NCI-H2196 (cell line): ENCODE results near the gene STX8.

Experiments
- DNase-seq: peaks from one replicate; lab custom pipeline; 2025; ENCODE audit not compliant: unreplicated experiment; lab: John Stamatoyannopoulos, UW

Gene STX8

GRCh38 chr17:9446528-9446927 is 129.1 kb downstream of the STX8 start:
- DNase-seq = no peak

GRCh38 chr17:9445424-9445823 is 130.2 kb downstream of the STX8 start:
- no peak for DNase-seq

DNA sequence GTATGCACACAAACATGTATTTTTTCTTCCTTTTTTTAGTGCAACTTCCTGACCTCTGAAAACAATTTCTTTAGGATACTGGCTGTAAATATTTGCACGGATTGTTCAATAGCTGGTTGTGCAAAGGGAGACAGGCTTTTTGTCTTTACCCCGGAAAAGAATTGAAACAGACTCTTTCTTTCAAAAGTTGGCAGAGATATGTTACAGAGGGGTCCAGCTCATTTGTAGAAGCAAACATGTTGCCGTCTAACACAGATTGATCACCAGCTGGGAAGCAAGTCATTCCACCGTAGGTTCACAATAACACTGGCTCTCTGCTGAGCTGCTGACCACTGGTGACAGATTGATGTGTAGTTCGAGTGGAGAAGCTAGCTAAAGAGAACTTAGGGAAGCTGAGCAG is 130.9 kb downstream of the STX8 start:
- no peak for DNase-seq

DNA sequence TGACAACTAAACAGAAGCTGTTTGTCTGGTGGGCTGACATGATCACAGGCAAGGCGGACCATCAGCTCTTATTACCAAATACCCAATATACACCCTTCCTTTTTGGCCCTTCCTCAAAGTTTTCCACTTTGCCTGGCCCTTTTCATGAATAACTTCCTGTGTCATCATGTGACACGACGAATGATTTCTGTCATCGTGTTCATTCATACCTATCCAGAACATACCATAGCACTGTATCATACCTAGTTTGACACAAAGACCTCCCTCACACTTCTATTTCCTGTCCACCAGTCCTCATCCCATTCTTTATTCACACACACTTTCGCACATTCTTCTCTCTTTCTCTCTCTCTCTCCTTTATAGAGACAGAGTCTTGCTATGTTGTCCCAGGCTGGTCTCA is 131.8 kb downstream of the STX8 start:
- no peak for DNase-seq

GRCh38 chr17:9439851-9440250 is 135.8 kb downstream of the STX8 start:
- no peak for DNase-seq

DNA sequence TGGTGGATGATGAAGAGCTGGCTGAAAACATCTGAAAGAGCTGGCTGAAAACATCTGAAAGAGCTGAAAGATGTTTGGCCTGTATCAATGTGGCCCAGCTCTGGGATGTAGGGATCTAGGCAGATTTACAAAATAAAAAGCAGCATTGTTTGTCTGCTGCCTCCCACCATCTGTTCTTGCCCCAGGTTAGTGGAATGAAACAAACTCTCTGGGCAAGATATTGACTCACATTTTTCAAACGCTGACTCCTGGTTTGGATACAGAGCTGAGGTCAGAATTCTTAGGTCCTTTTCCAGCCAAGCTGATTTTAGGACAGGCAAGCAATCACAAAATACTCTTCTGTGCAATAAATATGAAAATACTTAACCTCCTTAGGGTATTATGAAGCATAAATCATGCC is 139.0 kb downstream of the STX8 start:
- DNase-seq = no peak

DNA sequence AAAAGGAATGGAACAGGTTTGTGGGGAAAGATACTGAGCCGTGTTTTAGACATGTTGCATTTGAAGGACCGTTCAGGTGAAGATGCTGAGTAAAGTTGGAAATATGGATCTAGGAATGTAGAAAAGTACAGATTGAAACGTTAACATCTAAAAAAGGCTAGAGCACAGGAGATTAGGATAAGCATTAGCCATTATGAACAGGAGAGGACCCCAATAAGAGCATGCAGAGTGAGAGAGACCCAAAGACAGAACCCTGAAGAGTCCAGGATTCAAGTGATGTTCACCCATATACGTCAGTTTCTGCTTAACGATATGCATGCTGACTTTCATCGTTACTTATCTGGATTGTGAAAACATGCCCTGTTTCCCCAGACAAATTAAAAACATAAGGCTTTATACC is 140.5 kb downstream of the STX8 start:
- DNase-seq = no peak

GRCh38 chr17:9434642-9435057 is 141.0 kb downstream of the STX8 start:
- no peak for DNase-seq

DNA sequence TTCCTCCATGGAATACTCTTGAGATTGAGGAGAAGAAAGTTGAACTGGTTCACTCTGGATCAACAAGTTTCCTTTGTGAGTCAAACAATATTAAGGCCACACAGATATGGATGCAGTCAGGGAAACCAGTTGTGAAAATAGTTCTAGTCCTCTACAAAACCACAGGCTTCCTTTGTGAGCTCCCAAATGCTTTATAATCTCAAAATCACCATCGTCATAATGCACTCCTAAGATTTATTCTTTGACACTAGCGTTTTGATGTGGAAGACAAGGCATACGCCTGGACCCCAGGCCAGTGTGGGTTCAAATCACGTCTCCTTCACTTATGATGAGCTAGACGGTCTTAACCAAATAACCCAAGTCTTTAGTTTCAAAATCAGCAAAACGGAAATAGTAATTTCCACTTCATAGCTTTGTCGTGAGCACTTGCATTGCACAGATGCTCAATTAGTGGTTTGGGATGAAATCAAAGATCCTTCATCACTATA is 142.6 kb downstream of the STX8 start:
- no peak for DNase-seq

DNA sequence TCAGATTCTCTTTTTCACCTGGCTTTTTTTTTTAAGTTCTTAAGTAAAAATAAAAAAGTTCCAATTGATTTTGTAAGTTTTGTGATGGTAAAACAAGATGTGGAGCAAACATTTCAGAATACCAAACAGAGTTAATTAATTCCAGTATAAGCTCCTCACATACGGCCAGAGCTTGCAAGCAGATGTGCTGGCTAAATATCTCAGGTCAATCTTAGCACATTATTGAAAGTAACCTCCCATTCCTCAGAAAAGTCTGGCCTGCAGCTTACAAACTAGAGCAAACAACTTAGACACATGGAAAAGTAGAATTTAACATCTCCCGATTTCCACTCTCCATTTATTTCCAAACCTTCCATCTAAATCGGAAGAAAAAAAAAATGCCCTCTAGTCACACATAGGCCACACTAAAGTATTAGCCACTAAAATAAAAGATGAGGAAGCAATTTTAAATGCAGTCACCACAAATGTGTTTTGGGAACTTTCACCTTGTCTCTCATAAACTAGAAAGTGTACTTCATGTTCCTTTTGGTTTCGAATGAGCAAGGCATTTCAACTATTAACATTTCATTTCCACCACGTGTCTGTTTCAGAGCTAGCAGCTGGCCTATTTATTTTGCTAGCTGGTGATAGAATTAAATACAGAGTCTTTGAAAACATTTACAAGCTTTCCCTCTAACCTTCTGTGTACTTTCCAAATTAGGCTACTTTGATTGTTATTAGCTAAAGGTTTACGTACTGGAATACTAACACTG is 143.3 kb downstream of the STX8 start:
- DNase-seq = no peak

- DNase-seq = no peak
These were observed 144.0 kb downstream of the STX8 start for GRCh38 chr17:9431620-9432019.

DNA sequence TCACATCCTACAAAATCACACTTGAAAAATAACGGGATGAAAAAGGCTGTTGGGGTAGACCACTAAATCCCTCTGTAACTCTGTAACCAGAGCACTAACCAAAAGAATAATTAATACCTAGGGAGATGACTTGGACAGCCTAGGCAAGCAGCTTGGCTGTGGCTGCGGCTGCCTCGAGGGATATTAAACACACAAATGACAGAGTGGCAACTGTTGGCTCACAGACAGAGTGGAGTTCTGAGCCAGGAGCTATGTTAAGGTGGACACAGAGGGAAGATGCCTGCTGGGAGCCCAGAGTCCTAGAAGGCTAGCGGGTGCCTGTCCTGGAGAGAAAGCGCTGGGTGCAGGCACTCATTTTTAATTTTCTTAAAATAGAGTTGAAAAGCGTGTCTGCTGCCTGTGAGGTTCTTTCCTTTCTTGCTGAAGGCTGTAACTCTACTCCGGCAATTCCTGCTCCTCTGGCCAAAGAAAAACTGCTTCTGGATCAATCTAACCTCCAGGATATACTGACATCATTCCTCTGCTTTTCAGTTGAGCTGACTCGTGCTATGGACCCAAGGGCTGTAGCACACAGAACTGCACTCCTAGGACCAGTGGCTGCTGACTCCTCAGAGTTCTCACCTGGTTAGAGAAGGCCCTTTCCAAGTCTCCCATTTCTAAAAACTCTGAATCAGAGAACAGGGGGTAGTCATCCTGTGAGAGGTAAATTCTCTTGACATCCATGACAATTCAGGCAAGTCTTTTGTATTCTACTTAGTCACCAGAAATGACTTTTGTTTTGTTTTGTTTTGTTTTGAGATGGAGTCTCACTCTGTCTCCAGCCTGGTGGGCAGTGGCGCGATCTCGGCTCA is 147.9 kb downstream of the STX8 start:
- no peak for DNase-seq

GRCh38 chr17:9424071-9424640 is 151.5 kb downstream of the STX8 start:
- no peak for DNase-seq

DNA sequence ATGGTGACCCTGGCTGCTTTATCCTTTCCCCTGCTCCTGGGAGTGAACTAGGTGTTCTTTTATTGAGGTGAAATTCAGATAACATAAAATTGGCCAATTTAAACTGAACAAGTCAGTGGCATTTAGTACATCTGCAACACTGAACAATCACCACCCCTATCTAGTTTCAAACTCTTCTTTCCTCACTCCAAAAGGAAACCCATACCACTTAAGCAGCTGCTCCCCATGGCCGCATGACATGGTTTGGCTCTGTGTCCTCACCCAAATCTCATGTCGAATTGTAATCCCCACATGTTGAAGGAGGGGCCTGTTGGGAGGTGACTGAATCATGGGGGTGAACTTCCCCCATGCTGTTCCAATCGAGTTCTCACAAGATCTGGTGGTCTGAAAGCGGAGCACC is 154.1 kb downstream of the STX8 start:
- DNase-seq = no peak

DNA sequence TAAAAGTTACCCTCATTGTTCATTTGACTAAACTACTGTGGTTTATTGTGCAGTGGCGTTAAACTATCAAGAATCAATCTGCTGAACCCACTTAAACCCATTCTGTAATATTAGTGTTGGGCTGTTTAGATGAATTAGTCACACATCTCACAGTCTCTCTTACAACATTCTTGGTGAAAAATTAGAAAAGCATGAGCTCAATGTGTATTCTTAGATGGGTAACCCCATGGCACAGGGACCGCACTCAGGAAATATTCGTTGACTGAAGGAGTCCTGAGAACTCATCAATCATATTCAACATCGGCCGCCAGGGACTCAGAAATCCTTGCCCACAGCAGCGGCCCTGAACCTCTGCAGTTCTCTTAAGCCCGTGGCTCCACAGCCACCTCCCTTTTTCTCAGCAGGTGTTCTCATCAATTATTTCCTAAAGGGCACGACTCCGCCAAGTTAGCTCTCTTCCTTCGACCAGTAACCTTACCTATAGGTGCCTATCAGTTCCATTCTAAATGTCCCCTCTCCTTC is 155.6 kb downstream of the STX8 start:
- no peak for DNase-seq

- no peak for DNase-seq
These were observed 161.1 kb downstream of the STX8 start for GRCh38 chr17:9414471-9414870.

DNA sequence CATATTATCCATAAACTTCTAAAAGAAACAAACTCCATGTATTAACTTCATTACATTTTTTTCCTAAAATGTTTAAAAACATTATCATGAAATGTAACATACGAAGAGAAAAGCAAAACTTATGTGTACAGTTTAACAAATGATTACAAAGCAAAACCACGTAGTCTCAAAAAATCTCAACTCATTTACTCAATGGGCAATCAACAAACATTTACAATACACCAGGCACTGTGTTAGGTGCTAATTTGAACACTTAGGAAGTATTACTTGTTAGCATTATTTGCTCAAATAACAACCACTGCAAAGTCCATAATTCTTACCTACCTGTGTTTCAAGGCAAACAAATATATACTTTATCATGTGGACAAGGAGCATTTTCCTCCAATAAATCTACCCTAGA is 164.9 kb downstream of the STX8 start:
- DNase-seq = no peak

DNA sequence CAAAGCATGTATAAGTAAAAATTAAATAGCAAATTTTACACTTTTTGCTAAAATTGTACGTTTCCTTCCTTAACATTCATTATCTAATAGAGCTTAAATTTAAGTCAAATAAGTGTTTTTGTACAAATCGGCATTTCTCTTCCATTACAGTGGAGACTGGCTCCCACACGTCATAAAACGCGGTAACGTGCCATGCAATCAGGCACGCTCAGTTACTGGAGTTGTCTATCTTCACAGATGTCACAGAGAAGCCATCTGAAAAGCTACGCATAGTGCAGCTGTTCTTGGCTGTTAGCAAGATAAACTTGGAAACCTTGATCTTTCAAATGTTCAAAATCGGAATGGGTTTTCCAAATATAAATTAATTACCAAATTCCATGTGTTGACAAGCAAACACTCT is 165.3 kb downstream of the STX8 start:
- DNase-seq = no peak

GRCh38 chr17:9409878-9410277 is 165.7 kb downstream of the STX8 start:
- DNase-seq = no peak

DNA sequence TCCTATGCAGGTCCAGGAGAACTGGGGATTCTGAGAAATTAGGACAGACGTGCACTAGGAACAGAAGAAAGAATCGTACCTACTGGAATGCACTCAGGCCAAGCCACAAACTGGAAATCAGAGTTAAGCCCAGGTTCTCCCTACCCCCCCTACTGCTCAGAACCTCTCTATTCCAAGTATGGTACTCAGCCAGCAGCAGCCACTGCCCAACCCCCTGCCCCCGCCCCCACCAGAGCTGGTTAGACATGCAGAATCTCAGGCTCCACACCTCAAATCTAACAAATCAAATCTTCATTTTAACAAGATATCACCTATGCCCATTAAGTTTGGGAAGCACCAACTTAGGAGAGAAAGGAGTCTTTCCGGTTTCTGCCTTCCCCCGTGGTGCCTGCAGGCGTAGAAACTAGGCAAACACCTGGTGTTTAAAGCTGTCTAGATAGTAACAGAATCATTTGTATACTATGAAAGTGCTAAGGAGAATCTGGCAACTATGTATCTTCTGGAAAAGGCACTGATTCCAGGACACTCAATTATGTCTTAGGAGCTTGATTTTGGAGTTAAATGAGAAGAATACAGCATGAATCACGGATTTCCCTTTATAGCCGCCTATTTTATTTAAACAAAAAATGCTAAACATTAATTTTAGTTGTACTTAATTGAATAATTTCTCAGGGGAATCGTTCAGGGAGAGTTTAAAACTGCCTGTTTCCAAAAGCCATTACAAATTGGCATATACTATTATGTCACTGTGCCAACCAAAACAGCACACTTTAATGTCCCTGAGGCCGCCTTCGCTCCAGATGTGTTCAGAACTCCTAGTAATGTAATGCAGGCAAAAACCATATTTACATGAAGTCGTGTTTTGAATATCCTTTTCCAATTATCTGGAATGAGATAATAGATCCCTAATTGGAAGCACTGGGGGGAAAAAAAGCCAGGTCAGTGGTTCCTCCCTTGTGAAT is 166.5 kb downstream of the STX8 start:
- DNase-seq = no peak

DNA sequence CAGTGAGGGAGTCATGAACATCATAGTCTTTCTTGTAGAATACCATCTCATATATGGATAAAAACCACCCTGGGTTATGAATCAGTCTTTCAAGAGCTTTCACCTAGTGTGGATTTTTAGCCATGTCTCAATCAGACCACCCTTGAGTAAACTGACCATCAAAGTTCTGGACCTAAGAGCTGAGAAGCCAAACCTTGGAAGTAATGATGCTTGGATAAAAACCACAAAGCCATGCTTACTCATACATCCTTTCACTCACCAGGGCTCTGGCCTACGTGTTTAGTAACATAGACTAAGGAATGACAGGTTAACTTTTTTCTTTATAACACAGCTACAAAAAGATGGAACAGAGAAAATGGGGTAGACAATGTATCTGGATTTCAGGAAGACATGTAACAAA is 167.2 kb downstream of the STX8 start:
- no peak for DNase-seq
